HG03135 (cell line): ENCODE results near the gene ZNF784.

Experiments
- ATAC-seq: cut with Tn5 transposase; IDR thresholded peaks from one replicate; pipeline ENCODE4 v1.9.1; 2021; ENCODE audit warnings: mild to moderate bottlenecking, moderate library complexity; ENCODE audit not compliant: unreplicated experiment

Gene ZNF784

GRCh38 chr19:55621673-55622231, 2.6 kb downstream of the ZNF784 start:
- ATAC-seq = no peak

GRCh38 chr19:55621205-55621672, 3.1 kb downstream of the ZNF784 start:
- no peak for ATAC-seq

GRCh38 chr19:55620410-55621204, 3.8 kb downstream of the ZNF784 start:
- no peak for ATAC-seq

- ATAC-seq = no peak
Measured at GRCh38 chr19:55619286-55619685, 5.1 kb downstream of the ZNF784 start.

GRCh38 chr19:55618426-55618825, 5.9 kb downstream of the ZNF784 start:
- ATAC-seq = no peak

- no peak for ATAC-seq
Measured at GRCh38 chr19:55617426-55617825, 6.9 kb downstream of the ZNF784 start.

GRCh38 chr19:55616395-55616875, 7.9 kb downstream of the ZNF784 start:
- no peak for ATAC-seq

- ATAC-seq = no peak
Measured at GRCh38 chr19:55615543-55616394, 8.6 kb downstream of the ZNF784 start.

- ATAC-seq = no peak
Measured at GRCh38 chr19:55614711-55615542, 9.4 kb downstream of the ZNF784 start.

GRCh38 chr19:55613930-55614710, 10.2 kb downstream of the ZNF784 start:
- no peak for ATAC-seq

GRCh38 chr19:55613396-55613795, 11.0 kb downstream of the ZNF784 start:
- ATAC-seq = no peak

- no peak for ATAC-seq
Measured at GRCh38 chr19:55611983-55612645, 12.3 kb downstream of the ZNF784 start.

- no peak for ATAC-seq
Measured at GRCh38 chr19:55611300-55611982, 12.9 kb downstream of the ZNF784 start.

GRCh38 chr19:55609326-55609725, 15.0 kb downstream of the ZNF784 start:
- no peak for ATAC-seq

- ATAC-seq = no peak
Measured at GRCh38 chr19:55606817-55607216, 17.5 kb downstream of the ZNF784 start.

- ATAC-seq = no peak
Measured at GRCh38 chr19:55606471-55606787, 17.9 kb downstream of the ZNF784 start.

- peak; percentile 34 for ATAC-seq
Measured at GRCh38 chr19:55605637-55606470, 18.5 kb downstream of the ZNF784 start, which contains the start of gene ZNF865. Gene ZNF865, plus strand, starts transcription at chr19:55605647. Its CDS starts 7,972 bp downstream, at chr19:55613619.

- peak; percentile 62 for ATAC-seq
Measured at GRCh38 chr19:55605207-55605636, 19.1 kb downstream of the ZNF784 start.
